Activated naive CD4-positive, alpha-beta T cell treated with anti-CD3 and anti-CD28 coated beads, Interleukin-2, amount 10 ng/mL, durations not matched to agents 7 days and 5 days (primary cell): ENCODE results near the gene RARRES2.
A peak's percentile ranks its signal among the peaks of the same experiment; 100 is the strongest.

ENCODE experiments used
- CTCF ChIA-PET: fragments of 350-600 bp; sonication (Branson Sonifier 250); formaldehyde crosslinking; loops from one replicate; lab custom pipeline; 2021; ENCODE audit warnings: antibody characterized with exemption; lab: Charles Lee
- DNase-seq: peaks from one replicate; pipeline ENCODE4 v3.0.0-alpha.2; 2020
- H3K27ac Mint-ChIP-seq: one replicate; pipeline ENCODE4 v1.8.0; 2021; ENCODE audit warnings: mild to moderate bottlenecking, moderate library complexity, mixed read lengths
- H3K27me3 Mint-ChIP-seq: one replicate; pipeline ENCODE4 v1.8.0; 2021; ENCODE audit warnings: mild to moderate bottlenecking, mixed read lengths
- H3K36me3 Mint-ChIP-seq: one replicate; pipeline ENCODE4 v1.8.0; 2021; ENCODE audit warnings: mixed read lengths
- H3K4me1 Mint-ChIP-seq: one replicate; pipeline ENCODE4 v1.8.0; 2021; ENCODE audit warnings: mixed read lengths
- H3K4me3 Mint-ChIP-seq: one replicate; pipeline ENCODE4 v1.8.0; 2021; ENCODE audit warnings: mild to moderate bottlenecking, moderate library complexity, mixed read lengths
- H3K9me3 Mint-ChIP-seq: one replicate; pipeline ENCODE4 v1.8.0; 2021; ENCODE audit warnings: mixed read lengths

Gene RARRES2

GRCh38 chr7:150333659-150334058 is 7.8 kb downstream of the RARRES2 start:
- Mint-ChIP-seq H3K9me3 (no peaks in the 10 kb centered on the region), H3K4me1 (no peaks in the 10 kb centered on the region), H3K4me3 (no peak overlapping the region), H3K36me3 (peaks cover 9% of the 10 kb centered on the region), H3K27me3 (peaks cover under 1% of the 10 kb centered on the region), H3K27ac (no peak overlapping the region)
- DNase-seq = no peak
- CTCF ChIA-PET = no interaction called here

DNA sequence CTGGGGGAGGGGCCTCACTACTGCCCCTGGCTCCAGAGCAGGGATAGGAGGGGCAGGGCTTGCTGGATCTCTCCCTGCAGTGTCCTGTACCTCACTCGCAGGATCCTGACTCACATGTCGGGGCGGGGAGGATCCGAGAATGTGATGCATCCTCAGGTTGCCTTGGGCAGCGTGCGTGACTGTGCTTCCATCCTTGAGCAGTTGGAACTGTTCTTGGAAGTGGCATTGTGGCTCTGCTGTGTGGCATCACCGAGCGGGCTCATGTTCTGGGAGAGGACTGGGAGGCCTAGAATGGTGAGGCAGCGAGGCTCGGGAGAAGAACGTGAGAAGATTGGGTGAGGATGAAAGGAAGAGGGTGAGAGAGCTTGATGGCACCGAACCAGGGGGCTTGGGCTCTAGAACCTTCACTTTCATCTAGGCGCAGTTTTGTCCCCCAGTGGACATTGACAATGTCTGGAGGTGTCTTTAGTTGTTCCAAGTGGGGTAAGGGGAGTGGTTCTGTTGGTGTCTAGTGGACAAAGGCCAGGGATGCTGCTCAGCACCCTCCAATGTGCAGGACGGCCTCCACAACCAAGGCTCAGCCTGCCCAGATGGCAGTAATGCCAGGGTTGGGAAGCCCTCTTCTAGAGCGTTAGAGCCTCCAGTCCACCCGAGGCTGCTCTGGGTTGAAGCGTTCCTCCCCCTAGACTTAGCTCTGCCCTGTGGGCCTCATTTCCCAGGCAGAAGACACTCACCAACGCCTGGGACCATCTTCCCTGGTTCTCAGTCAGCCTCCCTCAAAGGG is 8.4 kb downstream of the RARRES2 start:
- Mint-ChIP-seq H3K36me3 (peaks cover 14% of the 10 kb centered on the region), H3K4me3 (no peak overlapping the region), H3K27me3 (no peaks in the 10 kb centered on the region), H3K9me3 (no peaks in the 10 kb centered on the region), H3K27ac (no peak overlapping the region), H3K4me1 (no peaks in the 10 kb centered on the region)
- no peak for DNase-seq
- CTCF ChIA-PET = no interaction called here

GRCh38 chr7:150330211-150330885 is 11.1 kb downstream of the RARRES2 start:
- H3K9me3 Mint-ChIP-seq = no peaks in the 10 kb centered on the region
- no peak overlapping the region for H3K27ac Mint-ChIP-seq
- no peak overlapping the region for H3K4me3 Mint-ChIP-seq
- H3K36me3 Mint-ChIP-seq = peaks cover 32% of the 10 kb centered on the region
- H3K27me3 Mint-ChIP-seq = no peaks in the 10 kb centered on the region
- H3K4me1 Mint-ChIP-seq = peaks cover 3% of the 10 kb centered on the region
- DNase-seq = no peak
- CTCF ChIA-PET = interaction anchor here (0.7 kb wide), 1 partner anchor 76 kb away, joined by 3 read pairs; no protein-coding TSS in a partner anchor

GRCh38 chr7:150329331-150330120 is 11.9 kb downstream of the RARRES2 start:
- no peaks in the 10 kb centered on the region for H3K9me3 Mint-ChIP-seq
- H3K4me3 Mint-ChIP-seq = no peak overlapping the region
- CTCF ChIA-PET = interaction anchor here (0.6 to 0.7 kb wide), 2 partner anchors 45 to 77 kb away, joined by 3 read pairs; no protein-coding TSS in a partner anchor
- peaks cover 11% of the 10 kb centered on the region for H3K4me1 Mint-ChIP-seq
- peaks cover 41% of the 10 kb centered on the region for H3K36me3 Mint-ChIP-seq
- DNase-seq = no peak
- H3K27me3 Mint-ChIP-seq = no peaks in the 10 kb centered on the region
- H3K27ac Mint-ChIP-seq = no peak overlapping the region

DNA sequence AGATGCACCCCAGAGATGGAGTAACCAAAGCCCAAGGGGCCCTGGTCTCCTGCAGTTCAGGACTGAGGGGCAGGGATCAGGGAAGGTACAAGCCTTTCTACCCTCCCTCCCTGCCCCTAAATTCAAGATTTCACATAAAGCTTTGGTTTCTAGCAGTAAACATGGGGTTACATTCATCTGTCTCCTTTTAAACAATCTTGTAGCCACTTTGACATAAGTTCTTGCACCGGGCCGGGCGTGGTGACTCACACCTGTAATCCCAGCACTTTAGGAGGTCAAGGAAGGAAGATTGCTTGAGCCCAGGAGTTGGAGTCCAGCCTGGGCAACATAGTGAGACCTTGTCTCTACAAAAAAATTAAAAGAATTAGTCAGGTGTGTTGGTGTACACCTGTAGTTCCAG is 14.1 kb downstream of the RARRES2 start:
- no peaks in the 10 kb centered on the region for H3K27me3 Mint-ChIP-seq
- peaks cover 52% of the 10 kb centered on the region for H3K36me3 Mint-ChIP-seq
- H3K9me3 Mint-ChIP-seq = no peaks in the 10 kb centered on the region
- H3K27ac Mint-ChIP-seq = no peak overlapping the region
- CTCF ChIA-PET = no interaction called here
- H3K4me1 Mint-ChIP-seq = peaks cover 27% of the 10 kb centered on the region
- DNase-seq = no peak
- no peak overlapping the region for H3K4me3 Mint-ChIP-seq

DNA sequence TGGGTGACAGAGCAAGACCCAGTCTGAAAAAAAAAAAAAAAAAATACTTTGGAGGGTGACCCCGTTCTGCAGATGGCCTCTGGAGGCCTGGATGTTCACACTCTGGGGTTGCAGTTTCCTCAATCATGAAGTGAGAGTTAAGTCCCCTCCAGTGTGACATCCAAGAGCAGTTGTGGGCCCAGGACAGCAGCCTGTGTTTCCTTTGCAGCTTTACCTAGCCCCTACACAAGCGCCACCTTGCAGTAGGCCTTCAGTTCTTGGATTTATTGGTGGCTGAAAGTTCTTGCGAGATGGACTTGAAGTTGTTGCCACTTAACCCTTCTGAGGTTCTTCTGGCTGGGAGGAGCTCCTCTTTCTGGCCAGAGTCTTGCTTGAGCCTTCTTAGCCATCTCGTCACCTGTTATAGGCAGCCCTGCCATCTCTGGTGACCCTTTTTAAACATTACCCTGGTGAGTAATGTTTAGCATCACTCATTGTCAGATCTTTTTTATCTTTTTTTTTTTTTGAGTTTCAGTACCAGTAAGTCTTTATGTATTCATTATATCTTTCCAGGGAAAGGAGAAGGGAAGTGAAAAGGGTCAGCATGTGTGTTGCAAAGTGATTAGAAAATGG is 14.7 kb downstream of the RARRES2 start:
- Mint-ChIP-seq H3K4me1 (peaks cover 32% of the 10 kb centered on the region), H3K36me3 (peaks cover 52% of the 10 kb centered on the region), H3K4me3 (no peak overlapping the region), H3K9me3 (no peaks in the 10 kb centered on the region), H3K27me3 (no peaks in the 10 kb centered on the region), H3K27ac (no peak overlapping the region)
- CTCF ChIA-PET = no interaction called here
- DNase-seq = no peak

- DNase-seq = no peak
- Mint-ChIP-seq H3K27me3 (no peaks in the 10 kb centered on the region), H3K4me1 (peaks cover 39% of the 10 kb centered on the region), H3K36me3 (peaks cover 56% of the 10 kb centered on the region), H3K27ac (no peak overlapping the region), H3K9me3 (no peaks in the 10 kb centered on the region), H3K4me3 (no peak overlapping the region)
- CTCF ChIA-PET = no interaction called here
These were observed 15.5 kb downstream of the RARRES2 start for GRCh38 chr7:150325901-150326300.

DNA sequence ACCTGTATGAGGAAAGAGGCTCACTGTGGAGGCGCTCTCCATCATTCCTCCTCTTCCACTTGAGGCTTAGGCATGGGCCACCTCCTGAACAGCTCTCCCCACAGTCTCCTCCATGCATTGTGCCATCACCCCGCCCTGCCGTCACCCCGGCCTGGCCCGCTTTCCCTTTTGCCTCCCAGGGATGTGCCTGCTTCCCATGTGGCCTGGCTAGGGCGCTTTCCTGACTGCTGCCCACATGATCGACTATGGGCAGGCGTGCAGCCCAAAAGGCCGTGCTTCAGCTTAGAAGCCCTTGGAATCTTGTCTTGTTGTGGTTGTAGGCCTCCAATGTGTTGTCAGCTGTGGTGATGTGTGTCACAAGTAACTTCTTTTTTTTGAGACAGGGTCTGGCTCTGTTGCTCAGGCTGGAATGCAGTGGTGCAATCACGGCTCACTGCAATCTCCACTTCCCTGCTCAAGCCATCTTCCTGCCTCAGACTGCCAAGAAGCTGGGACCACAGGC is 16.3 kb downstream of the RARRES2 start:
- CTCF ChIA-PET = no interaction called here
- H3K27ac Mint-ChIP-seq = peak overlapping the region; percentile 93
- H3K9me3 Mint-ChIP-seq = no peaks in the 10 kb centered on the region
- DNase-seq = no peak
- no peaks in the 10 kb centered on the region for H3K27me3 Mint-ChIP-seq
- H3K4me3 Mint-ChIP-seq = peak overlapping the region; percentile 92
- peaks cover 55% of the 10 kb centered on the region for H3K36me3 Mint-ChIP-seq
- H3K4me1 Mint-ChIP-seq = peaks cover 42% of the 10 kb centered on the region

GRCh38 chr7:150324373-150324961 is 17.0 kb downstream of the RARRES2 start:
- Mint-ChIP-seq H3K4me3 (peak overlapping the region; percentile 92), H3K4me1 (peaks cover 46% of the 10 kb centered on the region), H3K27ac (peak overlapping the region; percentile 93), H3K9me3 (no peaks in the 10 kb centered on the region), H3K27me3 (no peaks in the 10 kb centered on the region), H3K36me3 (peaks cover 58% of the 10 kb centered on the region)
- DNase-seq = no peak
- CTCF ChIA-PET = no interaction called here

- Mint-ChIP-seq H3K4me3 (peak overlapping the region; percentile 92), H3K36me3 (peaks cover 54% of the 10 kb centered on the region), H3K27me3 (no peaks in the 10 kb centered on the region), H3K4me1 (peaks cover 46% of the 10 kb centered on the region), H3K27ac (peak overlapping the region; percentile 93), H3K9me3 (no peaks in the 10 kb centered on the region)
- no peak for DNase-seq
- CTCF ChIA-PET = interaction anchor here (1.1 kb wide), 1 partner anchor 11 kb away, joined by 3 read pairs; no protein-coding TSS in a partner anchor
These were observed 17.6 kb downstream of the RARRES2 start for GRCh38 chr7:150323682-150324372.

DNA sequence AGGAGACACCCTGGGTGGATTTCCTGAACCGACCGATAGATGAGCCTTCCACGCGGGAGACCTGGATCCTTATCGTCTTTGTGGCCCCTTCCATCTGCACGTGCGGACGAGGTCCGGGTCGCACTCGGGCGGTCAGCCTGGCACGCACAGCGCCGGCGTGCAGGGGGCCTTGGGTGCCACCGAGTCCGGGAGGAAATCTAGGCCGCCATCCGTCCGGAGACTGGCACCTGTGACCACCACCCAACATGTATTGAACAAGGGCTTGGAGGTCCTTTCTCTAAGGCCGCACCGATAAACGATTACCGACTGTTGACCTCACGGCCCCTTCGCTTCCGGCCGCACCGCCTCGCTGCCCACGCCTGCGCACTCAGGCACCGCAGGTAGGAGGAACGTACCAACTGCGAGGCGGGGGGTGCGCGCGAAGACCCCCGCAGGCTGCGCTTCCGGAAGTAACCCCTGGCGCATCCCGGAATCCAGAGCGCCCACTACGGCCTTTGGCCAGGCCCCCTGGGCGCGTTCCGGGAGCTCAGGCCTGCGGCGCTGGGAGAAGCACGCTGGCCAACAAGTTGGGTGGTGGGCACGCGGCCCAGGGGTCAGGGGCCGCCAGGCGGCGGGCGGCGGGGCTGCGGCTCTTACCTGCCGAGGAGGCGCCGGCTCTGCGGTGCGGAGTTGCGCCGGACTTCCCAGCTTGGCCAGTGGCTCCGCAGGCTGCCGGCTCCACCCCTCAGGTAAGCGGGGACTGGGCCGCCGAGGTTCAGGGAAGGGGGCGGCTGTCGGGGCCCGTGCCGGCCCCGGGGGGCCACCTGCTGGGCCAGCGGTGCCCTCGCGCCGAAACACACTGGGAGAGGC is 18.4 kb downstream of the RARRES2 start, which contains the start of the genes ACTR3C and LRRC61:
TSS of gene ACTR3C (minus strand) at position 713 of the 849 bp plus-strand sequence. CDS start 28,249 bp downstream, outside the sequence.
TSS of gene LRRC61 (plus strand) at position 523 of the 849 bp plus-strand sequence. CDS start 13,507 bp downstream, outside the sequence.
- peaks cover 46% of the 10 kb centered on the region for H3K4me1 Mint-ChIP-seq
- CTCF ChIA-PET = interaction anchor here (0.6 to 1.1 kb wide), 2 partner anchors 12 to 436 kb away, joined by 3 read pairs; no protein-coding TSS in a partner anchor

More for the DNA sequence above, 18.4 kb downstream of the RARRES2 start, which contains the start of the genes ACTR3C and LRRC61:
- H3K27me3 Mint-ChIP-seq = no peaks in the 10 kb centered on the region
- peak within 1 kb of the TSS; percentile 92 for H3K4me3 Mint-ChIP-seq
- peak within 1 kb of the TSS; percentile 93 for H3K27ac Mint-ChIP-seq
- H3K9me3 Mint-ChIP-seq = no peaks in the 10 kb centered on the region
- H3K36me3 Mint-ChIP-seq = peaks cover 48% of the 10 kb centered on the region
- DNase-seq = peak; percentile 74
